ENCODE results near the gene PRCP.

- TF ChIP-seq, protein P1, sequence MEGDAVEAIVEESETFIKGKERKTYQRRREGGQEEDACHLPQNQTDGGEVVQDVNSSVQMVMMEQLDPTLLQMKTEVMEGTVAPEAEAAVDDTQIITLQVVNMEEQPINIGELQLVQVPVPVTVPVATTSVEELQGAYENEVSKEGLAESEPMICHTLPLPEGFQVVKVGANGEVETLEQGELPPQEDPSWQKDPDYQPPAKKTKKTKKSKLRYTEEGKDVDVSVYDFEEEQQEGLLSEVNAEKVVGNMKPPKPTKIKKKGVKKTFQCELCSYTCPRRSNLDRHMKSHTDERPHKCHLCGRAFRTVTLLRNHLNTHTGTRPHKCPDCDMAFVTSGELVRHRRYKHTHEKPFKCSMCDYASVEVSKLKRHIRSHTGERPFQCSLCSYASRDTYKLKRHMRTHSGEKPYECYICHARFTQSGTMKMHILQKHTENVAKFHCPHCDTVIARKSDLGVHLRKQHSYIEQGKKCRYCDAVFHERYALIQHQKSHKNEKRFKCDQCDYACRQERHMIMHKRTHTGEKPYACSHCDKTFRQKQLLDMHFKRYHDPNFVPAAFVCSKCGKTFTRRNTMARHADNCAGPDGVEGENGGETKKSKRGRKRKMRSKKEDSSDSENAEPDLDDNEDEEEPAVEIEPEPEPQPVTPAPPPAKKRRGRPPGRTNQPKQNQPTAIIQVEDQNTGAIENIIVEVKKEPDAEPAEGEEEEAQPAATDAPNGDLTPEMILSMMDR (IDR thresholded peaks at IDR 0.05), result no peak
- no peak for TF ChIP-seq ZNF121 (CRISPR knock-in tag; IDR thresholded peaks at IDR 0.05)
- TF ChIP-seq, protein P2, sequence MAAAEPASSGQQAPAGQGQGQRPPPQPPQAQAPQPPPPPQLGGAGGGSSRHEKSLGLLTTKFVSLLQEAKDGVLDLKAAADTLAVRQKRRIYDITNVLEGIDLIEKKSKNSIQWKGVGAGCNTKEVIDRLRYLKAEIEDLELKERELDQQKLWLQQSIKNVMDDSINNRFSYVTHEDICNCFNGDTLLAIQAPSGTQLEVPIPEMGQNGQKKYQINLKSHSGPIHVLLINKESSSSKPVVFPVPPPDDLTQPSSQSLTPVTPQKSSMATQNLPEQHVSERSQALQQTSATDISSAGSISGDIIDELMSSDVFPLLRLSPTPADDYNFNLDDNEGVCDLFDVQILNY (CRISPR knock-in tag; IDR thresholded peaks at IDR 0.05), result no peak
- no peak for TF ChIP-seq ATF3 (CRISPR knock-in tag; conservative IDR thresholded peaks at IDR 0.05)
- TF ChIP-seq MAX (CRISPR knock-in tag; IDR thresholded peaks at IDR 0.05), result no peak
- no peak for TF ChIP-seq ATF2 (CRISPR knock-in tag; IDR thresholded peaks at IDR 0.05; ENCODE audit: borderline replicate concordance, low read depth)
- TF ChIP-seq SMAD4 (CRISPR knock-in tag; IDR thresholded peaks at IDR 0.05), result no peak
- TF ChIP-seq ZNF281 (CRISPR knock-in tag; IDR thresholded peaks at IDR 0.05), result no peak
- TF ChIP-seq ETV6 (CRISPR knock-in tag; IDR thresholded peaks at IDR 0.05), result no peak
- TF ChIP-seq FOXK1 (CRISPR knock-in tag; IDR thresholded peaks at IDR 0.05), result no peak
- no peak for TF ChIP-seq CBFB (CRISPR knock-in tag; IDR thresholded peaks at IDR 0.05; ENCODE audit: low read depth)
- no peak for TF ChIP-seq GABPB1 (CRISPR knock-in tag; IDR thresholded peaks at IDR 0.05)
- TF ChIP-seq, protein P3, sequence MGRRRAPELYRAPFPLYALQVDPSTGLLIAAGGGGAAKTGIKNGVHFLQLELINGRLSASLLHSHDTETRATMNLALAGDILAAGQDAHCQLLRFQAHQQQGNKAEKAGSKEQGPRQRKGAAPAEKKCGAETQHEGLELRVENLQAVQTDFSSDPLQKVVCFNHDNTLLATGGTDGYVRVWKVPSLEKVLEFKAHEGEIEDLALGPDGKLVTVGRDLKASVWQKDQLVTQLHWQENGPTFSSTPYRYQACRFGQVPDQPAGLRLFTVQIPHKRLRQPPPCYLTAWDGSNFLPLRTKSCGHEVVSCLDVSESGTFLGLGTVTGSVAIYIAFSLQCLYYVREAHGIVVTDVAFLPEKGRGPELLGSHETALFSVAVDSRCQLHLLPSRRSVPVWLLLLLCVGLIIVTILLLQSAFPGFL (CRISPR knock-in tag; IDR thresholded peaks at IDR 0.05; ENCODE audit: borderline replicate concordance), result no peak
- TF ChIP-seq, protein P4, sequence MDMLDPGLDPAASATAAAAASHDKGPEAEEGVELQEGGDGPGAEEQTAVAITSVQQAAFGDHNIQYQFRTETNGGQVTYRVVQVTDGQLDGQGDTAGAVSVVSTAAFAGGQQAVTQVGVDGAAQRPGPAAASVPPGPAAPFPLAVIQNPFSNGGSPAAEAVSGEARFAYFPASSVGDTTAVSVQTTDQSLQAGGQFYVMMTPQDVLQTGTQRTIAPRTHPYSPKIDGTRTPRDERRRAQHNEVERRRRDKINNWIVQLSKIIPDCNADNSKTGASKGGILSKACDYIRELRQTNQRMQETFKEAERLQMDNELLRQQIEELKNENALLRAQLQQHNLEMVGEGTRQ (CRISPR knock-in tag; IDR thresholded peaks at IDR 0.05), result no peak
Observed at GRCh38 chr11:82907371-82907770, 7.1 kb upstream of the PRCP start.
